Stimulated activated effector memory CD8-positive, alpha-beta T cell treated with anti-CD3 and anti-CD28 coated beads, Interleukin-12 subunit alpha, Interleukin-12 subunit beta, amount 100 ng/mL, for 72 hours (primary cell): ENCODE results near the gene ATXN1.
A peak's percentile ranks its signal among the peaks of the same experiment; 100 is the strongest.
"Not testable (repeated sequence)": the region's sequence is repeated elsewhere in the genome, so short reads cannot be mapped to it uniquely, and the experiment has no call there.

Experiments used
- ATAC-seq: fragments of 150-1000 bp; cut with Tn5 transposase; 2 replicates; pipeline ENCODE4 v1.10.0; 2021
- DNase-seq, 2 donors: peaks; one replicate each; pipeline ENCODE4 v3.0.0; 2021 to 2022; ENCODE audit warnings: low spot score in 2 of 2
- H3K27ac Mint-ChIP-seq: one replicate; pipeline ENCODE4 v1.8.0; 2022; ENCODE audit warnings: mild to moderate bottlenecking, mixed read lengths
- H3K36me3 Mint-ChIP-seq: one replicate; pipeline ENCODE4 v1.8.0; 2022; ENCODE audit warnings: mild to moderate bottlenecking, mixed read lengths
- H3K4me1 Mint-ChIP-seq: one replicate; pipeline ENCODE4 v1.8.0; 2022; ENCODE audit warnings: mixed read lengths
- H3K4me3 Mint-ChIP-seq: one replicate; pipeline ENCODE4 v1.8.0; 2022; ENCODE audit warnings: mild to moderate bottlenecking, mixed read lengths
- H3K9me3 Mint-ChIP-seq: one replicate; pipeline ENCODE4 v1.8.0; 2022; ENCODE audit warnings: mixed read lengths

Gene ATXN1

GRCh38 chr6:16472349-16473069, 288.8 kb downstream of the ATXN1 start:
- H3K4me1 Mint-ChIP-seq = peaks cover 77% of the 10 kb centered on the region
- DNase-seq = no peak
- H3K4me3 Mint-ChIP-seq = peak overlapping the region; percentile 21
- H3K27ac Mint-ChIP-seq = peak overlapping the region; percentile 66
- no peaks in the 10 kb centered on the region for H3K9me3 Mint-ChIP-seq
- peaks cover 62% of the 10 kb centered on the region for H3K36me3 Mint-ChIP-seq
- no peak for ATAC-seq

- peaks cover 71% of the 10 kb centered on the region for H3K4me1 Mint-ChIP-seq
- peak overlapping the region; percentile 18 for H3K4me3 Mint-ChIP-seq
- H3K36me3 Mint-ChIP-seq = peaks cover 58% of the 10 kb centered on the region
- ATAC-seq = no peak
- no peaks in the 10 kb centered on the region for H3K9me3 Mint-ChIP-seq
- DNase-seq = no peak
- peak overlapping the region; percentile 41 for H3K27ac Mint-ChIP-seq
Measured at GRCh38 chr6:16471910-16472297, 289.4 kb downstream of the ATXN1 start.

GRCh38 chr6:16471222-16471909, 289.9 kb downstream of the ATXN1 start:
- Mint-ChIP-seq H3K36me3 (peaks cover 53% of the 10 kb centered on the region), H3K4me3 (peak overlapping the region; percentile 18), H3K9me3 (no peaks in the 10 kb centered on the region), H3K27ac (peak overlapping the region; percentile 41), H3K4me1 (peaks cover 67% of the 10 kb centered on the region)
- DNase-seq (no peak), ATAC-seq (peak; percentile 58)

GRCh38 chr6:16470502-16471221, 290.6 kb downstream of the ATXN1 start:
- peak overlapping the region; percentile 41 for H3K27ac Mint-ChIP-seq
- peaks cover 52% of the 10 kb centered on the region for H3K36me3 Mint-ChIP-seq
- no peak for ATAC-seq
- peak overlapping the region; percentile 24 for H3K4me3 Mint-ChIP-seq
- peaks cover 70% of the 10 kb centered on the region for H3K4me1 Mint-ChIP-seq
- no peak for DNase-seq
- H3K9me3 Mint-ChIP-seq = no peaks in the 10 kb centered on the region

- no peaks in the 10 kb centered on the region for H3K9me3 Mint-ChIP-seq
- ATAC-seq = no peak
- H3K4me1 Mint-ChIP-seq = peaks cover 72% of the 10 kb centered on the region
- no peak overlapping the region for H3K4me3 Mint-ChIP-seq
- H3K27ac Mint-ChIP-seq = no peak overlapping the region
- peaks cover 55% of the 10 kb centered on the region for H3K36me3 Mint-ChIP-seq
- no peak for DNase-seq
Measured at GRCh38 chr6:16468991-16469615, 292.2 kb downstream of the ATXN1 start.

GRCh38 chr6:16466800-16467553, 294.3 kb downstream of the ATXN1 start:
- Mint-ChIP-seq H3K9me3 (no peaks in the 10 kb centered on the region), H3K4me3 (no peak overlapping the region), H3K4me1 (peaks cover 72% of the 10 kb centered on the region), H3K36me3 (peaks cover 46% of the 10 kb centered on the region), H3K27ac (no peak overlapping the region)
- DNase-seq (no peak), ATAC-seq (no peak)

GRCh38 chr6:16464045-16464444, 297.2 kb downstream of the ATXN1 start:
- H3K4me3 Mint-ChIP-seq = no peak overlapping the region

GRCh38 chr6:16463246-16463645, 298.0 kb downstream of the ATXN1 start:
- not testable (repeated sequence) for H3K4me3 Mint-ChIP-seq, H3K9me3 Mint-ChIP-seq, DNase-seq, ATAC-seq
- Mint-ChIP-seq H3K27ac (peak overlapping the region; percentile 63), H3K36me3 (peaks cover 19% of the 10 kb centered on the region), H3K4me1 (peaks cover 39% of the 10 kb centered on the region)

More at GRCh38 chr6:16464045-16464444, 297.2 kb downstream of the ATXN1 start:
- Mint-ChIP-seq H3K9me3 (no peaks in the 10 kb centered on the region), H3K4me1 (peaks cover 46% of the 10 kb centered on the region), H3K27ac (no peak overlapping the region), H3K36me3 (peaks cover 25% of the 10 kb centered on the region)
- no peak for ATAC-seq
- no peak for DNase-seq

- Mint-ChIP-seq H3K4me3 (no peak overlapping the region), H3K36me3 (peaks cover 19% of the 10 kb centered on the region), H3K27ac (no peak overlapping the region), H3K9me3 (no peaks in the 10 kb centered on the region), H3K4me1 (peaks cover 39% of the 10 kb centered on the region)
- DNase-seq (no peak), ATAC-seq (no peak)
Measured at GRCh38 chr6:16461491-16461890, 299.8 kb downstream of the ATXN1 start.

- not testable (repeated sequence) for H3K36me3 Mint-ChIP-seq, ATAC-seq, DNase-seq, H3K27ac Mint-ChIP-seq, H3K4me3 Mint-ChIP-seq, H3K9me3 Mint-ChIP-seq
- peaks cover 33% of the 10 kb centered on the region for H3K4me1 Mint-ChIP-seq
Measured at GRCh38 chr6:16459472-16459871, 301.8 kb downstream of the ATXN1 start.

GRCh38 chr6:16452348-16452747, 308.9 kb downstream of the ATXN1 start:
- no peaks in the 10 kb centered on the region for H3K9me3 Mint-ChIP-seq
- ATAC-seq = no peak
- H3K27ac Mint-ChIP-seq = peak overlapping the region; percentile 3
- no peak for DNase-seq
- H3K4me1 Mint-ChIP-seq = peaks cover 30% of the 10 kb centered on the region
- no peaks in the 10 kb centered on the region for H3K36me3 Mint-ChIP-seq
- H3K4me3 Mint-ChIP-seq = no peak overlapping the region

- DNase-seq (no peak), ATAC-seq (no peak)
- Mint-ChIP-seq H3K27ac (no peak overlapping the region), H3K4me1 (peaks cover 30% of the 10 kb centered on the region), H3K9me3 (no peaks in the 10 kb centered on the region), H3K4me3 (no peak overlapping the region), H3K36me3 (no peaks in the 10 kb centered on the region)
Measured at GRCh38 chr6:16450821-16451220, 310.4 kb downstream of the ATXN1 start.

GRCh38 chr6:16450285-16450684, 311.0 kb downstream of the ATXN1 start:
- H3K27ac Mint-ChIP-seq = no peak overlapping the region
- ATAC-seq (no peak), DNase-seq (no peak)
- no peak overlapping the region for H3K4me3 Mint-ChIP-seq
- peaks cover 30% of the 10 kb centered on the region for H3K4me1 Mint-ChIP-seq
- H3K36me3 Mint-ChIP-seq = no peaks in the 10 kb centered on the region
- no peaks in the 10 kb centered on the region for H3K9me3 Mint-ChIP-seq

GRCh38 chr6:16446273-16446672, 315.0 kb downstream of the ATXN1 start:
- DNase-seq (no peak), ATAC-seq (no peak)
- peaks cover 47% of the 10 kb centered on the region for H3K4me1 Mint-ChIP-seq
- no peaks in the 10 kb centered on the region for H3K36me3 Mint-ChIP-seq
- no peaks in the 10 kb centered on the region for H3K9me3 Mint-ChIP-seq
- no peak overlapping the region for H3K27ac Mint-ChIP-seq
- H3K4me3 Mint-ChIP-seq = no peak overlapping the region

GRCh38 chr6:16442031-16442430, 319.2 kb downstream of the ATXN1 start:
- peaks cover 19% of the 10 kb centered on the region for H3K36me3 Mint-ChIP-seq
- no peaks in the 10 kb centered on the region for H3K9me3 Mint-ChIP-seq
- H3K4me3 Mint-ChIP-seq = no peak overlapping the region
- H3K4me1 Mint-ChIP-seq = peaks cover 63% of the 10 kb centered on the region
- DNase-seq = no peak
- no peak overlapping the region for H3K27ac Mint-ChIP-seq
- ATAC-seq = no peak
